ENCODE data around the gene EFNA2.
"Not testable (repeated sequence)": the region's sequence is repeated elsewhere in the genome, so short reads cannot be mapped to it uniquely, and the experiment has no call there.

EFNA2 gene

DNA sequence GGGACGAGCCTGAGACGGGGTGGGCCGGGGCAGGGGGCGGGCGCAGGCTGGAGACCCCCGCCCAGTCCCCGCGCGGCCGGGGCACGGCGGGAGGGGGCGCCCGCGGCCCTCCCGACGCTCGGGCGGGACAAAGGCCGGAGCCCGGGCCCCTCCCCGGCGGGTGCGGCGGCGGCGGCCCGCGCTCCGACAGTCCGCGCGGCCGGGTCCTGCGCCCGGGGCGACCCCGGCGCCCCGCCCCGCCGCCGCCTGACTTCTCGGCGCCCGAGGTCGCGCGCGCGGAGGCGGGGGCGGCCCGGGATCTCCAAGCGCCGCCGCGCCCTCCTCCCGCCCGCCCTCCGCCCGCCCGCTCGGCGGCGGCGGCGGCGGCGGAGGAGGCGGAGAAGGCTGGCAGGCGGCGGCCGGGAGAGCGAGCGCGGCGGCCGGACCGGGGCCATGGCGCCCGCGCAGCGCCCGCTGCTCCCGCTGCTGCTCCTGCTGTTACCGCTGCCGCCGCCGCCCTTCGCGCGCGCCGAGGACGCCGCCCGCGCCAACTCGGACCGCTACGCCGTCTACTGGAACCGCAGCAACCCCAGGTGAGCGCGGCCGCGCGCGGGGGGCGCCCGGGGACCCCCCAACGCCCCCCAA lies at the start of gene EFNA2:
EFNA2 (plus strand) TSS at position 137 of the 624 bp plus-strand sequence; CDS start at position 433, 296 bp downstream.
- no peak for DNase-seq (ENCODE audit: low read depth in 2 of 3, low spot score in 2 of 3)

- DNase-seq (ENCODE audit: low read depth in 2 of 3, low spot score in 2 of 3), result no peak
Measured at GRCh38 chr19:1236576-1236975, 49.1 kb upstream of the EFNA2 start.

DNA sequence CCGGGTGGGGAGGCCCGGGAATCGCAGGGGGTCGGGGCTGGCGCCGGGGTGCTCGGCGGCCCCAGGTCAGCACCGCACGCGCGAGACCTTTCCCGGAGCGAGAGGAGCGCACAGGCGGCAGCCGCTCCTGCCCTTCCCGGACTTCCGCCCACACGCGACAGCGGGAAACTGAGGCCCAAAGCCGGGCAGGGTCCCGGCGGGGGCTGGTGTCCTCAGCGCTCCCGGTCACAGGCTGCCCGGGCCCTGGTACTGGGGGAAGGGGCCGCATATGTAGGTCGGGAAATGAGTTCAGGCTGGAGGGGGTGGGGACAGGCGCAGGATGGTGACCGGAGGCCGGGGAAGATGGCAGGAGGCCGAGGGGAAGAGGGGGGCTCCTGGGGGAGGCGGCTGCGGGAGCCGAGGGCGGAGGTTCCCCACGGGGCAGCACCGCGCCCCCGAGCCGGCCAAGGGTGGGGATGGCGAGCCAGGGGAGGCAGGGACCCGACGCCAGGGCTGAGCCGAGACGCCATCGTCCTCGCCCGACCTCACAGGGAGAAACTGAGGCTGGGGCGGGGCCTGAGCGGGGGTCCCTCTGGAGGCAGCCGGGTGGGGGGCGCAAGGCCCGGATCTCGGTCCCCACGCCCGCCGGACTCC lies 48.5 kb upstream of the EFNA2 start:
- no peak for DNase-seq (ENCODE audit: low read depth in 2 of 3, low spot score in 2 of 3)

DNA sequence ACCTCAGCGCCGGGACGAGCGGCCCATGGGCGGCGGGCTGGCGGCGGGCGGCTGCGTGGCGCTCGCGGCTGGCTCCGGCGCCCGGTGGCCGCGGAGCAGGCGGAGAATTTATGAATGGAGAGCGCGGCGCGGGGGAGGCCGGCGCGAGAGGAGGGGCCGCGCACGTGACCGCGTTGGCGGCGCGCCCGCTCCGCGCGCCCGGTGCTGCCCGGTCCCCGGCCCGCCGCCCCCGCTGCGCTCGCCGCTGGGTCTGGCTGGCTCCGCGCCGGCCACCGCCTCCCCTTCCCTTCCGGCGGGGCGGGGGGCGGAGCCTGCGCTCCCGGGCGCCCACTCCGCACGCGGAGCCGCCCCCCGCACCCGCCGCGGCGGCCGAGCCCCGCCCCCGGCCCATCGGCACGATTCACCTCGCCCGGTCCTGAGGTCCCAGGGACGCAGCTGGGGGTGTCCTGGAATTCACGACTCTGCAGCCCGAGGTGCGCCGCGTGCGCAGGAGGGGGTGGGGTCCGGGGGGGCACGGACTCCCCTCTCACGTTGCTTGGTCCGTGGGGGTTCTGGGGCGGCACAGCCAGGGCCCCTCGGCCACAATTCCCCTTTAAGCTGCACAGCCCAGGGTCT lies 47.8 kb upstream of the EFNA2 start, which contains the start of gene CBARP:
CBARP (minus strand) TSS at position 252 of the 615 bp plus-strand sequence. CDS start 1,905 bp downstream, outside the sequence.
- DNase-seq (ENCODE audit: low read depth in 2 of 3, low spot score in 2 of 3), result no peak

DNA sequence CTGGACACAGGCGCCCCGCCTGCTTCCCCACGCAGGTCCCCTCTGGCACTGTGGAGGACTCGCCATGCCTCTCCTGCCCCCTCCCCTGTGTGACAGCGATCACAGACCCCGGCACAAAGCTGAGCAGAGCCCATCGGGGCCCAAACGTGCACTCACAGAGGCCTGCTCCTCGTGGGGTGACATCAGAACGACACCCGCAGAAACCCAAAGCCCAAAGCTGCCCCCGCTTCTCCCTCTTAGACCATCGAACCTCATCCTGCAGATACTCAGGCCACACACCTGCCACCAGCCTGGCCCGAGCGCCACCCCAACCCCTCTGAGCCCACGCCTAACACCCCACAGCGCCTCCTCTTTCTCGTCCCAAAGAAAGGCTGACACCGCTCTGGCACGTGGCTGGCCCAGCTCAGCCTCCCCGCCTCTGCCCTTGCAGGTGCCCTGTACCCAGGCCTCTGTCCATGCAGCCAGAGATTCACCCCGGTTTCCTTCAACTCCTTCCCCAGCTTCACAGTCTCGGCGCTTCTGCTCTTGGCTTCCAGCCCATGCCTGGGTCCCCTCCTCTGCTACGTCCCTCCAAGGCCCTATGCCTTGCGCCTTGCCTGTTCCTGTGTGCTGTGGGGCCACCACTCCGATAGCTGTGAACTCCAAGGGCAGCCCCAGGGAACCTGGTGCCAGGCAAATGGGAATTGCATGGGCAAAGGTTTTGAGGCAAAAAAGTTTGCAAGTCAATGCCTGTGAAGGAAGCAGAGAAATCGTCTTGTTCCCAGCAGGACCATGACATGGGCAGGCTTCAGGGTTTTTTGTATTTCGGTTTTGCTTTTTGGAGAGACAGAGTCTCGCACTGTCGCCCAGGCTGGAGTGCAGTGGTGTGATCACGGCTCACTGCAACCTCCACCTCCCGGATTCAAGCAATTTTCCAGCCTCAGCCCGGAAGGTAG lies 47.0 kb upstream of the EFNA2 start:
- DNase-seq (ENCODE audit: low read depth in 2 of 3, low spot score in 2 of 3), result no peak

- DNase-seq (ENCODE audit: low read depth in 2 of 3, low spot score in 2 of 3), result no peak
Measured at GRCh38 chr19:1239420-1239795, 46.3 kb upstream of the EFNA2 start.

- DNase-seq (ENCODE audit: low read depth in 2 of 3, low spot score in 2 of 3), result peak; percentile 89 to 97 (median 96)
Measured at GRCh38 chr19:1239796-1240737, 45.6 kb upstream of the EFNA2 start.

GRCh38 chr19:1240925-1241324 lies 44.7 kb upstream of the EFNA2 start:
- DNase-seq (ENCODE audit: low read depth in 2 of 3, low spot score in 2 of 3), result no peak

GRCh38 chr19:1241417-1242095 lies 44.1 kb upstream of the EFNA2 start, which contains the start of gene ATP5F1D:
ATP5F1D (plus strand) TSS chr19:1241751; CDS start chr19:1241851, 100 bp downstream.
- DNase-seq (ENCODE audit: low read depth in 2 of 3, low spot score in 2 of 3), result peak; percentile 77 to 91 (median 90)

DNA sequence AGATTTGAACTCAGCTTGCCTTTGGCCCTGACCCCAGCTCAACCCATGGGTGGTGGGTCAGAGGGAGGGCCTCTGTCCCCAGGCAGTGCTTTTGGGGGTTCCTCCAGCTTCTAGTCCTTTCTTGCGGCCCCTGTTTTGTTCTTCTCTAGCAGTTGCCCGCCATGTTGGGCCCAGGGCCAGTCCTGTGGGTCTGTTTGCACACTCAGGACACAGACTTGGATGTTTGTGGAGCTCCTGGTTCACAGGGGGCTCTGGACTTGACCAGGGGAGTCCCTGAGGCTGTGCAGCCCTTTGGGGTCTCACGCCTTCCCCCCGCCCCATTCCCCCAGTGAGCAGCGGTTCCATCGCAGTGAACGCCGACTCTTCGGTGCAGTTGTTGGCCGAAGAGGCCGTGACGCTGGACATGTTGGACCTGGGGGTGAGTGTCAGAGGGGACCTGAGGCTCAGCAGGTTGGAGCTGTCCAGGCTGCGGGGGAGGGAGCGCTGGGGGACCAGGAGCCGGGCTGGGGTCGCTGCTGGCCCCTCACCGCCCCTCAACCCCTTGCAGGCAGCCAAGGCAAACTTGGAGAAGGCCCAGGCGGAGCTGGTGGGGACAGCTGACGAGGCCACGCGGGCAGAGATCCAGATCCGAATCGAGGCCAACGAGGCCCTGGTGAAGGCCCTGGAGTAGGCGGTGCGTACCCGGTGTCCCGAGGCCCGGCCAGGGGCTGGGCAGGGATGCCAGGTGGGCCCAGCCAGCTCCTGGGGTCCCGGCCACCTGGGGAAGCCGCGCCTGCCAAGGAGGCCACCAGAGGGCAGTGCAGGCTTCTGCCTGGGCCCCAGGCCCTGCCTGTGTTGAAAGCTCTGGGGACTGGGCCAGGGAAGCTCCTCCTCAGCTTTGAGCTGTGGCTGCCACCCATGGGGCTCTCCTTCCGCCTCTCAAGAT lies 41.6 kb upstream of the EFNA2 start:
- DNase-seq (ENCODE audit: low read depth in 2 of 3, low spot score in 2 of 3), result peak in 1 of 3 experiments; percentile 76

GRCh38 chr19:1244693-1245451 lies 40.8 kb upstream of the EFNA2 start:
- no peak for DNase-seq (ENCODE audit: low read depth in 2 of 3, low spot score in 2 of 3)

- no peak for DNase-seq (ENCODE audit: low read depth in 2 of 3, low spot score in 2 of 3)
Measured at GRCh38 chr19:1245494-1246264, 40.0 kb upstream of the EFNA2 start.

GRCh38 chr19:1246265-1247087 lies 39.2 kb upstream of the EFNA2 start:
- not testable (repeated sequence) for DNase-seq (ENCODE audit: low read depth in 2 of 3, low spot score in 2 of 3)

- DNase-seq (ENCODE audit: low read depth in 2 of 3, low spot score in 2 of 3), result no peak
Measured at GRCh38 chr19:1247748-1248138, 37.9 kb upstream of the EFNA2 start.

GRCh38 chr19:1248139-1248785 lies 37.4 kb upstream of the EFNA2 start, which contains the start of gene MIDN:
MIDN (plus strand) TSS chr19:1248583; CDS start chr19:1250297, 1,714 bp downstream.
- DNase-seq (ENCODE audit: low read depth in 2 of 3, low spot score in 2 of 3), result peak in 1 of 3 experiments; percentile 57

All from activated CD8-positive, alpha-beta memory T cell treated with anti-CD3 and anti-CD28 coated beads for 48 hours (primary cell).